Ovary (tissue), 9 donors: ENCODE results near the gene KRTAP5-4. TPM values are rescaled to one million over a fixed set of nuclear protein-coding genes. Genes with fewer than 3 reads are reported as not detected.
"Not testable (repeated sequence)": the region's sequence is repeated elsewhere in the genome, so short reads cannot be mapped to it uniquely, and the experiment has no call there.

ENCODE experiments used
- DNase-seq, 5 donors: peaks; one replicate each; pipeline ENCODE4 v3.0.0-alpha.2; 2019 to 2020
- H3K27ac ChIP-seq, 2 donors: fragments of 200-600 bp; one replicate each; pipeline versions ENCODE4 v1.5.1 to v1.8.0; 2019 to 2022
- H3K27me3 ChIP-seq: fragments of 200-600 bp; one replicate; pipeline ENCODE4 v1.8.0; 2022
- H3K36me3 ChIP-seq: fragments of 200-600 bp; sonication (generic); one replicate; pipeline ENCODE4 v1.5.1; 2019
- H3K4me1 ChIP-seq: one replicate; pipeline ENCODE4 v1.8.1; 2013; ENCODE audit warnings: mild to moderate bottlenecking, moderate library complexity; ENCODE audit not compliant: insufficient read depth
- H3K4me3 ChIP-seq: fragments of 200-600 bp; sonication (generic); one replicate; pipeline ENCODE4 v1.5.1; 2017
- H3K9me3 ChIP-seq, 2 donors: fragments of 200-600 bp in 1 of 2; sonication (generic) in 1 of 2; one replicate each; pipeline versions ENCODE4 v1.5.1 to v1.8.1; 2013 to 2019; ENCODE audit warnings: mild to moderate bottlenecking in 1 of 2, moderate library complexity in 1 of 2
- CTCF ChIP-seq, 3 donors: fragments of 450-650 bp in 2 of 3; fragments of 200-600 bp in 1 of 3; IDR thresholded peaks; one replicate each; pipeline versions ENCODE4 v1.5.1 to v1.8.0; 2016 to 2022; ENCODE audit warnings: antibody characterized with exemption in 3 of 3, mild to moderate bottlenecking in 1 of 3
- EP300 ChIP-seq: sonication (generic); formaldehyde crosslinking; IDR thresholded peaks from one replicate; pipeline ENCODE4 v1.6.1; 2017; ENCODE audit warnings: antibody characterized with exemption
- POLR2A ChIP-seq: fragments of 450-650 bp; IDR thresholded peaks from one replicate; pipeline ENCODE4 v1.6.1; 2017; ENCODE audit warnings: antibody characterized with exemption, mild to moderate bottlenecking, moderate library complexity
- WGBS, 3 donors: extraction: QIAGEN DNeasy Blood & Tissue Kit in 1 of 3; methylation state at CpG; one replicate each; pipeline versions ENCODE4 v1.1.5 to v1.1.7; 2013 to 2017; 5-methylcytosine and 5-hydroxymethylcytosine counted together
- intact Hi-C, 4 donors: fragments of 100-400 bp; cut with DNase I; formaldehyde crosslinking; loops; one replicate each; pipeline versions ENCODE4 v1.11.0 to v1.15.1; 2022 to 2023
- polyA plus RNA-seq, 2 donors: library from polyadenylated mRNA; stranded (reverse); fragments of 200-250 nt in 1 of 2; fragments of 350-450 nt in 1 of 2; fragmentation: Illumina TruSeq in 1 of 2; extraction: RNeasy Lipid Tissue Mini Kit (QIAGEN cat#74804) in 1 of 2; gene quantifications; one replicate each; pipeline ENCODE4 v1.2.3, GENCODE V29; 2013 to 2014
- total RNA-seq, 7 donors: library from RNA; depleted of rRNA in 2 of 7; stranded (reverse); fragments of >200 nt in 2 of 7; fragmentation: NEBNext Ultra II Directional in 3 of 7; extraction: Animal tissue kit (Norgen Biotek cat#: 25700) in 3 of 7; gene quantifications; one replicate each; pipeline versions ENCODE4 v1.1.0 to v1.2.4, GENCODE V29; 2016 to 2023
- donor health status: DM: no; HTN: no; CAD: no; lungs with moderate emphysema.
- donor health status: DM: no; HTN: no; CAD: no.
- donor health status: Bipolar disorder and iron deficiency.
- donor health status: DM: yes; HTN: yes; CAD: no.
- donor health status: DM: no; HTN: no; CAD: no.
- donor health status: DM: yes; HTN: yes; CAD: no.

Gene KRTAP5-4
- total and polyA plus RNA-seq, 9 donors: not detected

DNA sequence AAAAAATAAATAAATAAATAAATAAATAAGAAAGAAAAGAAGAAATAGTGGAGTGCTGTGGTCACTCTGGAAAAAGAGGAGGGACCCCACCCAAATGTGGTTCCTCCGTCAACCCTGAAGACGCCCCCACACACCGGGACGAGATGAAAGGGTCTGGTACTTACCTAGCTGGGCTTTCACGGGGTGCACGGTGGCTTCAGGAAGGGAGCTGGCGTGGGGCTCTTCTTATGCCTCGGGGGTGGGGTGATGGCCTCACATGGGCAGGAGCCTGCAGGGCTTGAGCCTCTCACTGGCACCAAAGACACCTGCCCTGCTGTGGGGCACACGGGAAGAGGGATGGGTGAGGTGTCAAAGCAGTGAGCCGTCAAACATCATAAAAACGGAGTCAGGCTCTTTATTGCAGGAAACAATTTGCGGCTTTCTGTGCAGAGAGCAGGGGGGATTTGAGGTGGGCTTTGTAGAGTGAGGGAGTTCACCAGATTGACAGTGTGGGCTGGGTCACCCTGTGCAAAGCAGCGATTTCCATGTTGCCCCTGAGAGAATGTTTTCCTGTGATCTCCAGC, 47.1 kb upstream of the KRTAP5-4 start:
- H3K4me1 ChIP-seq: no peaks in the 10 kb centered on the region
- H3K36me3 ChIP-seq: no peaks in the 10 kb centered on the region
- WGBS, 3 donors: 80 to 83% (median 82%) methylated on average over 13 of the region's 13 CpGs
- H3K9me3 ChIP-seq: no peaks in the 10 kb centered on the region
- TF ChIP-seq CTCF (IDR thresholded peaks at IDR 0.05): no peak
- no peak for TF ChIP-seq POLR2A
- no peak for TF ChIP-seq EP300
- intact Hi-C loops: no loop called here
- no peak overlapping the region for H3K27ac ChIP-seq
- H3K4me3 ChIP-seq: no peak overlapping the region
- H3K27me3 ChIP-seq: no peaks in the 10 kb centered on the region
- DNase-seq: no peak

GRCh38 chr11:1667906-1668305, 46.0 kb upstream of the KRTAP5-4 start:
- no peaks in the 10 kb centered on the region for H3K36me3 ChIP-seq

GRCh38 chr11:1667121-1667850, 45.3 kb upstream of the KRTAP5-4 start:
- DNase-seq: no peak
- H3K27me3 ChIP-seq: no peaks in the 10 kb centered on the region
- H3K4me1 ChIP-seq: no peaks in the 10 kb centered on the region
- WGBS, 3 donors: 75 to 79% (median 76%) methylated on average over 24 of the region's 24 CpGs
- H3K4me3 ChIP-seq: no peak overlapping the region
- no peaks in the 10 kb centered on the region for H3K36me3 ChIP-seq
- intact Hi-C loops: loop anchor here in 1 of 4 donors (2.0 kb wide), 1 partner anchor 18 kb away; no protein-coding TSS in a partner anchor
- H3K9me3 ChIP-seq: no peaks in the 10 kb centered on the region
- H3K27ac ChIP-seq: no peak overlapping the region
- TF ChIP-seq EP300 (no peak), CTCF (IDR thresholded peaks at IDR 0.05) (no peak), POLR2A (no peak)

More at GRCh38 chr11:1667906-1668305, 46.0 kb upstream of the KRTAP5-4 start:
- DNase-seq: no peak
- 48 to 58% (median 52%) methylated on average over 16 of the region's 16 CpGs for WGBS, 3 donors
- no peaks in the 10 kb centered on the region for H3K9me3 ChIP-seq
- no peaks in the 10 kb centered on the region for H3K4me1 ChIP-seq
- no peak overlapping the region for H3K4me3 ChIP-seq
- H3K27ac ChIP-seq: no peak overlapping the region
- no peaks in the 10 kb centered on the region for H3K27me3 ChIP-seq
- TF ChIP-seq POLR2A (no peak), CTCF (IDR thresholded peaks at IDR 0.05) (no peak), EP300 (no peak)
- intact Hi-C loops: loop anchor here in 1 of 4 donors (2.0 kb wide), 1 partner anchor 17 kb away; no protein-coding TSS in a partner anchor

DNA sequence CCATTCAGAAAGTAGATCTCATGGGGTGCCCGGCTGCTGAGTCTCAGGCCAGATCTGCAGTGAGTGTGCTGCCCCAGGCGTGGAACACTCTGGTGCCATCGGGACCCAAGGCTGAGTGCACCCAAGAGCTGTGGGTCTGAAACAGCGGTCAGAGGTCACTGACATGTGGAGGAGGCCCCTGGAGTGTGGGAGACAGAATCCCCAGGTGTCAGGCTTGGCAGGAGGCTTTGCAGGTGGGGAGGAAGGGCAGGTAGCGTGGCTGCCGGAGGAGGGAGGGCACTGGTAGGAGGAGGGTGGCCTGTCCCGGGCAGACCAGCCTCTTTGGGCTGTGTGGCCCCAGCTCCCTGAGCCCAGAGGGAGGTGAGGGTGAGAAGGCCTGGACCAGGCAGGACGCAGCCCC, 43.4 kb upstream of the KRTAP5-4 start:
- Histone ChIP-seq H3K4me3 (no peak overlapping the region), H3K4me1 (no peaks in the 10 kb centered on the region), H3K36me3 (no peaks in the 10 kb centered on the region), H3K9me3 (no peaks in the 10 kb centered on the region), H3K27me3 (no peaks in the 10 kb centered on the region), H3K27ac (no peak overlapping the region)
- no peak for TF ChIP-seq CTCF (IDR thresholded peaks at IDR 0.05)
- TF ChIP-seq EP300: no peak
- TF ChIP-seq POLR2A: no peak
- DNase-seq: no peak
- intact Hi-C loops: no loop called here
- WGBS, 3 donors: 74 to 88% (median 87%) methylated on average over 3 to 6 of the region's 8 CpGs

GRCh38 chr11:1662699-1663283, 40.9 kb upstream of the KRTAP5-4 start:
- H3K27me3 ChIP-seq, H3K36me3 ChIP-seq, H3K9me3 ChIP-seq, H3K4me3 ChIP-seq, H3K4me1 ChIP-seq, intact Hi-C loops, H3K27ac ChIP-seq, DNase-seq: not testable (repeated sequence)
- WGBS, 3 donors: 63 to 78% (median 74%) methylated on average over 18 of the region's 18 CpGs

DNA sequence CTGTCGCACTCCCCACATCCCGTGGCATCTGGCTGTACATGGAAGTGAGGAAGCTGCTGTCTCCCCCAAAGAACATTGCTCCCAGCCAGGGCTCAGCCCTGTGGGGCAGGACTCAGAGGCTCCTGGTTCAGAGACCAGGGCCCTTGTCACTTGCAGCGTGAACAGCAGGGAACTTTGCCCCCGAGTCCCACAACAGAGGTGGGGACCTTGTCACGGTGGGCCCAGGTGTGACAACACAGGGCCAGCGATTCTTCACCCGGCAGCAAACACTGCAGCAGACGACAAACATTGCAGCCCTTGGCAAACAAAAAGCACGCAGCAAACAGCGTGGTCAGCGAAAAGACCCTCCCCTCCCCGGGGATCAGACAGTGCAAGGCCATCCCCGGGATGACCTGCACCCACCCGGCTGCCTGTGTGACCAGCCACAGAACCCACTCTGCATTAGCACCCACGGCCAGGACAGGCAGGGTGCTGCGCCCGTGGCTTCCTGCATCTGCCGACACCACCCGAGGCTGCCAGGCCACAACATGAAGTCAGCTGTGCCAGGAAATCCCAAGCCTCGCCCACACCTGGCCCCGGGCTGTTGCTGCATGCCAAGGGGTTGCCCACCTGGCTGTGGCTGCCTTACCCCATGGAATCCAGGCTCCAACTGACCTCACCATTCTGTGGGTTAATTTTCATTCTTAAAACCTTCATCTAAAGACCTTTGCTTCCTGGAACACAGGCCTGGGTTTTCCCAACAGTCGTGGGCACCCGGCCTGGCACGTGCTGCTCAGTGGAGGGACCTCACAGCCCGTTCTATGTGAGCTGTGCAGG, 39.7 kb upstream of the KRTAP5-4 start:
- H3K36me3 ChIP-seq, H3K4me3 ChIP-seq, H3K9me3 ChIP-seq, H3K4me1 ChIP-seq, H3K27me3 ChIP-seq, DNase-seq, intact Hi-C loops, H3K27ac ChIP-seq: not testable (repeated sequence)
- 82 to 92% (median 85%) methylated on average over 13 to 21 of the region's 25 CpGs for WGBS, 3 donors
